Activated gamma-delta T cell treated with Interleukin-2 at 50 U/mL for 16 hours (primary cell): ENCODE results near the gene IL9.

Source experiments
- DNase-seq: peaks from one replicate; pipeline ENCODE4 v3.0.0-alpha.2; 2020

Gene IL9

DNA sequence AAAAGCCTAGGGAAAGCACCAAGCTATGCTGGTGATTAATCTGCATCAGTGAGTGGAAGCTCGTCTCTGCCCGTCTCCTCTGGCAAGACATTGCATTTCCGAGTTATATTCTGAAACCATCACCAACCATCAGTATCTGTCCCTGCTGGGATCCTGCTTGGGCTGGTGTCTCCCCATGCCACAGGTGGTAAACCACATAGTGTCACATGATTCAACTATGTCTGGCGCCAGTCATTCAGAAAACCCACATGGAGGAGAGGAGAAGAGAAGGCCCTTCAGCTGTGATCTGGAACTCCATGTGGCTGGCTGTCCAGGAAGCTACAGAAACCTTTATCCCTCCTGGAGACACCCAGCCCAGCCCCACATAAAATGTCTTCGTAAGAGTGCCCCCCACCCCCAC lies 4.8 kb downstream of the IL9 start:
- DNase-seq, result no peak

DNA sequence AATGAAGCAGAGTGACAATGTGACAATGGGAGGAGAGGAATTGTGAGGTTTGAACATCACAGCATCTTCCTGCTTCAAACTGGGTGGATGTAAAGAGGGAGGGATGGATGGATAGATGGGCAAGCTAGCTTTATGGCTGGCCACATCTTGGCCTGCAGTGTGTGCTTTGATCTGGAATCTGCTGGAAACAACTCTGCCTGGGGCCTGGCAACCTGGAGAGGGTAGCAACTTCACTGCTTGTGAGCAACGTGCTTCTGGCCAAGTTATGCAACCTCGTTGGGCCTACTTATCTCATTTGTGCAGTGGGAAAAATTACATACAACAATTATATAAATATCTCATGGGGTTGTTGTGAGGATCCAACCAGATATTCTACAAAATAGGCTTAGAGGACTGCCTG lies 5.3 kb downstream of the IL9 start:
- no peak for DNase-seq

DNA sequence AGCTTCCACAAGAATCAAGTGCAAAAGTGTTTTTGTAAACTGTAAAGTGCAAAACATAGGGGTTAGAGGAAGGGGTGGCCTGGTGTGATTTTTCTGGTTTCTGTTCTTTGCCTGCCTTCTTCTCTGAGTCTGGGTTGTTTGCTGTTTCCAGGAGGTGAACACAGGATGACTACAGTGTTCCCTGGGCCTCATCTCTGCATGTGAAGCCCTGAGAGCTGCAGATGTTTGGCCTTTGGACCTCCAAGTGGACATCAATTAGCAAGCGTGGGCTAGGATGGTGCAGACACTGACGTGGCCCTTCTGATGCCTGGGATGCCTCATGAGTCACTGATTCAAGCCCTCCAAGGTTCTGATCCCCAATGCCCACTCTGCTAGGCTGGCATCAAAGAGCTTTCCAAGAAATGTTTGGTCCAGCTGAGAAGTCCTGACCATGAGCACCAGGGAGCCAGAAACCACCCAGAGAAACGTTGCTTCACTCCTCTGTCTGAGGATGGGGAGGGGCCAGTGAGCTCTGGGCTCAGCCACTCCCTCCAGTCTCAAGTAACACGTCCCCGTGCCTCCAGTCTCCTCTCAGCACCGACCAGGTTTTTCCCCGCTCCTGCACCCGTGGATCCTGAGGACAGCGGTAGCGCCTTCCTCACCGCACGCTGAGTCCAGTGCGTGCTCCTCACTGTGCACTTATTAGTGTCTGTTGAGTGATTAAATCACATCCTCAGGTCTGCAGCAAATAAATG lies 7.6 kb downstream of the IL9 start:
- no peak for DNase-seq

DNA sequence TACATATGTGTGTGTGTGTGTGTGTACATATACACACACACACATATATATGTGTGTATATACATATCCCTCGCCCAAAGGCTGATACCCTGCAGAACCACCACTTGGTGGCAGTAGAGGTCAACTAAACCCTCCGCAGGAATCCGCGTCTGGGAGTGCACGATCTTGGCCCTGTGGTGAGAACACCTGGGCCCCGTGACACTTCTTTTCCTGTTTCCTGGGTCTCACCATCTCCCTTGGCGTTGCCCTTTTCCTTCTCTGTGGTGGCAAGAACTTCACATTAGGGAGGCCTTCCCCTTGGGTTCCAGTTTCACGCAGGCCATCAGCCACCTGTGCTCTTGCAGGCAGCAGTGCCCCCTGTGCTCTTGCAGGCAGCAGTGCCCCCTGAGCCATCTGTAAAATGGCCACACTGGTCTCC lies 8.2 kb downstream of the IL9 start:
- peak; percentile 46 for DNase-seq

DNA sequence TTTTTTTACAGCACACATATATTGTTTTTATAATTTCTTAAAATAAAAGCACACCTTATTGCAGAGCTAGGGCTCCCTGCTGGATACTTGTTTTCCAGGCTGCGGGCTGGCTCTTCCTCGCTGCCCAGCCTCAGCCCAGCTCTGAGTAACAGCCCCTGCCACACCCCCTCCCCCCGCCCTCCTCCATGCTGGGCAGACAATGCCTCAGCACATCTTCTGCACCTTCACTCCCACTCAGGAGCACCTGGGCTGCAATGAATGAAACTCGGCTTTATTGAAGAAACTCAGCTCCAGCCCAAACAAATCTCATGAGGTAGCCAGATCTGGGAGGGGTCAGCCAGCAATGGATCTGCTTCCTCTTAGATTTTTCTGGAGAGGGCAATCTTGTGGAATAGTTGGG lies 9.5 kb downstream of the IL9 start:
- DNase-seq, result no peak

DNA sequence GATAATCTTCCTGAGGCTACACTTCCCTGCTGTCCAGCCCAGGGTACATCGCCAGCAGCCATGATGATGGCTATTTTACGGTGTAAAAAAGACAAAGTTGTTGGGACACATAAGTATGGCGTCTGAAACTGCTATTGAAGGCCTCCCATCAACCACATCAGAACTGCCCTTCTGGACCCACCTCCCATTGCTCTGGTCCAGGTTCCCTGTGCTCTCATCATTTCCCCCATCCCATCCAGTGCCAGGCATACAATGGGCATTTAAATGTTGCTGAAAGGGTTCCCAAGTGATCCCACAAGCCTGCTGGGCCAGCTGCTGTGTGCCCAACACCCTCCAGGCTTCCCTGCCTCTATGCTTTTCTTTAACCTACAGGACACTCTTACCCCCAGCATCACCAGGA lies 10.6 kb downstream of the IL9 start:
- DNase-seq, result no peak

DNA sequence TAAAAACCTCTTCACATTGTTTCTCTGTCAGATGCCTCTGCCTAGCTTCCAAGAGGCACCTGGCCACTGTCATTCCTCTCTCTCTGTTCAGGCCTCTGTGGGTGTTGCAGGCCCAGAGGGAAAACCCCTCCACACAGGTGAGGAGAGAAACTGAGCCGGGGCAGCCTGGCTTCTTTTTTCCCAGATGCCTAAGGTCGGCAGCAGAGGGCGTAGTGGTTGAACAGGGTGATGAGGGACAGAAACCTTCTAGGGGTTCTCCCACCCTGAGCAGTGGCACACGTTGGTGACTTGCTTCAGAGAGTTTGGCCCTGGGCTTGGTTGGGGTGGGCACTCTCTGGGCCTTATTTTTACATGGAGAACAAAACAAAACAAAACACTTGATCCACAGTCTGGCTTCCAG lies 12.2 kb downstream of the IL9 start:
- DNase-seq, result no peak

DNA sequence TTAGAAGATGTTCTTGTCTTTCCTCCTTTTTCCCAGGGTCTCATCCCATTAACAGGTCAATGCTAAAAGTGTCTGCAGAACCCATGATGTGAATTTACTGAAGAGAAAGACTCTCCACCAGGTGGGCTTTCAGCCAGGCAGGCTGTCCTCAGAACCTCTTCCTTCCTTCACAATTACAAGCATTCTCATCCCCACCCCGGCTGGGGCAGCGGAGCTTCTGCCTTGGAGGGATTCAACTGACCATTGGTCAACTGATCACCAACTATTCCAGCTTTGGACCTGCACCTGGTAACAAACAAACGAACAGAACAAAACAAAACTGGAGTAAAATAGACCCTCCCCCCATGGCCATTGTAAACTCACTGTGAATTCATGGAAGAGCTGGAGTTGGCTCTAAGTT lies 12.6 kb downstream of the IL9 start:
- no peak for DNase-seq

DNA sequence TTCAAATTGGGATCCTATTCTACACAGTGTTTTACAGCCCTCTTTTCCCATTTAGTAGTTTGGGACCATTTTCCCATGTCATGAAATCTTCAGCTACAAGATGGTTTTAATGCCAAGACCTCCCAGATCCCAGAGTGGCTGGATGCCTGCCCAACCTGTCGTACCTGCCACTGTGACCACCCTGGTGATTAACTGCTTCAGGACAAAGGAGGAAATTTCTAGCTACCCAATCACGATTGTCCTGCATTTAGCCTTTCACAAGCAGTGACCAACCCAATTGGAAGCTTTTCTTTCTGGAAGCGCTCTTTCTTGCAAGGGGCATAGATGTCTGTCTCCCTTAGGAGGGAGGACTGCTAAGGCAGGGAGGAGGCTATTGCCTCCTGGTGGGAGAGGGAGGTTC lies 13.8 kb downstream of the IL9 start:
- no peak for DNase-seq

DNA sequence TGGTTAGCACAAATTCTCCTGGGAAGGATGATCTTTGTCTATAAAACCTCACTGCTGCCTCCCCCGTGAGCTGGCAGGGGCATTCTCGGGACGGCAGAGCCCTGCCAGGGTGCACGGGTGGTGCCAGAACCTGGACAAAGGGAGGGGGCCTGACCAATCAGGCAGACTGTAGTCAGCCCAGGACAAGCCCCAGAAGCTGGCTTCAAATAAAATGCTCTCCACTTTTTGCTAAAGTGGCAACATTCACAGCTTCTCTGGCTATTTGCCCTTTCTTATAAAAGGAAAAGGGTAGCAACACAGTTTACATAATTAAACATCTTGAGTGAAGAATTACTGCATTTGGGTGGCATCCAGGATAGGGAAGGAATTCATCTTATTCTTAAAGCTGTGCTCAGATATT lies 14.4 kb downstream of the IL9 start:
- no peak for DNase-seq

DNA sequence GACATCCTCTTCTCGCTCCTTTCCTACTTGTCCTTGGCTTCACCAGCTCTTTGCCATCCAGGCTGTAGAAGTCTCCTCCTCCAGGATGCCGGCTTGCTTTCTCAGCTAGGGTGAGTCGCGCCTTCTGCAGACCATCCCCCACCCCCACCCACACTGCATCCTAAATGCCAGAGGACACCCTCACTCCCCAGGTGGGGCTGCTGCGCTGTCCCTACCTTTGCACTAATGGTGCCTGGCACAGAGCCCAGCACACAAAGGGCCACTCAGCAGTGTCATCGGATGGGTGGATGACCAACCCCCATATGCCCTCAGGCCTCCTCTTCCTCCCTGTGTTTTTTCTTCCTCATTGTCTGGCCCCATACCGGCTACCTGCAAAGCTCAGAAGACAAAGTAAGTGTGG lies 14.8 kb downstream of the IL9 start:
- no peak for DNase-seq

DNA sequence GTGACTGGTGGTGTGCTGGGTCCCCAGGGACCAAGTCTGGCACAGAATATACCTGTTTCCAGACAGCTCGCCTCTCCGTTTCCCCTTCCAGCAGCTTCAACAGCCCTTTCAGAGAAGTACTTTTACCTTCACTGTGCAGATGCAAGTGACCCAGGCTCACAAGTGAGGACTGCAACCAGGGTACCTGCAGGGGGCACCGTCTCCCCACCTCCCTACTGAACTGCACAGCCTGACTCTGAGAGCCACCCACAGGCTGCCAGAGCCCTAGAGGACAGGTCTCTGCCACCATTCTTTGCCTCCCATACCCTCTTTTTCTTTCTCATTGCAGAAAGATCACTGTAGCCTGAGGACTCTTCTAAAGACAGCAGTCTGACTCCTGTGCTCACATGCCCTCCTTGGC lies 15.4 kb downstream of the IL9 start:
- DNase-seq, result no peak

DNA sequence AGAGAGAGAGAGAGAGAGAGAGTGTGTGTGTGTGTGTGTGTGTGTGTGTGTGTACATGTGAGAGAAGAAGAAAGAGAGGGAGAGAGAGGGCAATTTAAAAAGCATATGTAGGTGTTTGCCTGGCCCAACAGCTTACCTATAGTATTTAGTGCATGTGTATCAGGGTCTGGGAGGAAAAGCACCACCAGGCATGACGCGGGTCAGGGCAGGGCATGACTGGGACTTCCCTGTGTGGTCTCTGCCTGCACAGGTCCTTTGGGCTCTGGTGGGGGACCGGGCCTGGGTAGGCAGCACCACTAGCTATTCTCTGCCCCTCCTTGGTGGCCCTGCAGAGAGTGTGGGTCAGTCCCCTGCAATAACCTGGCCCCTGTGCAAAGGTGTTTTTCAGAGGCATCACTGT lies 16.1 kb downstream of the IL9 start:
- DNase-seq, result no peak

DNA sequence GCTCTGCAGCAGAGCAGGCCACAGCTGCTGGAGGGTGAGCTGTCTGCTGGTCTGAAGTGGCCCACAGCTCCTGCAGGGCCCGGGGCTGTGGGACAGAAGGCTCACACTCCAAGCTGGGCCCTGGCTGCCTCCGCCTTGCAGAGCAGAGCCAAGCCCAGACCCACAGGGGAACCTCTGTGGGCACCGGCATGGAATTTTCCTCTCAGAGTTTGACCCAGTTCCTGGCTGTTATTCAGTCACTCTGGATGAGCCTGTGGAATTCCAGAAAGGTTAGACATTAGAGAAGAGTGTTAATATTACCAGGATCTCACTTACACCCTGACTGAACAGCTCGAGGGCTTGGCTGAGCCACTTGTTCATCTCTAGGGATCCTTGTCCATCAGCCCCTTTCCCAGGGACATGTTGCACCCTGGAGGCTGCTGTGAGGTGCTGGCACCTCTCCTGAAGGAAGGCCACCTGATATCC lies 17.5 kb downstream of the IL9 start:
- no peak for DNase-seq

DNA sequence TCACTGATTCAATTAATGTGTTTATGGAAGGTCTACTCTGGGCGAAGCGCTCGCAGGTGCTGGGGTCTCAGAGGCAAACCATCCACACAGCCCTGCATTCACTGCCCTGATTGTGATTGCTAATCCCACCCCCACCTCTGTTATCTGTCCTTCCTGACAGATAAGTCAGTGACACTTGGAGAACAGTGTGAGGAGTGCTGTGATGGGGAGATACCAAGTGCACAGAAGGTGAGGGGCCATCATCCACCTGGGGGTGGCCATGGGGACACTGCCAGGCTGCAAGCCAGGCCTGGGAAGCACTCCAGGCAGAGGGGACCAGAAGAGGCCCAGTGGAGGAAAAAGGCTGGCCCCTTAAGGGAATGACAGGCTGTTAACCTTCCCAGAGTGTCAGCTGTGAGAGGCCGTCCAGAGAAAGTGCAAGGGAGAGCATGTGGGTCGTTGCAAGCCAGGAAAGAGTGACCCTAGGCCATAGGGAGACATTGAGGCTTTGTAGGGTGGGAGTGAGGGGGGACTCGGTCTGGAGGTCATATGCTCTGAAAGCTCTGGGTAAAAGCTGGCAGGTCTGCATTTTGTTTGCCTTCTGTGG lies 18.0 kb downstream of the IL9 start:
- DNase-seq, result no peak

DNA sequence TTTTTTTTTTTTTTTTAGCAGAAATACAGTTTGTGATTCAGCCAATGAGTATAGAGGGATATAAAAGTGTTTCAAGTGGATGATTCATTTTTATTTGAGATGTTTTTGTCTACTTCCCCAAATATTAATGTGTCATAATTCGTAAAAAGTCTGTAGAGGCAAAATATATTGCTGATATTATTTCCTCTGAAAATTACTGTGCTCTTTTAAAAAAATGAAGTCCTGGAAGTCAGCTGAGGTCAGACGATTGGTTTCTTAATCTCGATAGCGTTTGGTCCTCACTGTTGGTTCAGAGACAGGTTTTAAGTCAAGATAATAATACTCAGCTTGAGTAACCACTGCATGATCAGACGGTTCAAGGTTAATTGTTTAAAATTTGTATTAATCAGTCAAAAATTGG lies 19.5 kb downstream of the IL9 start:
- DNase-seq, result no peak

DNA sequence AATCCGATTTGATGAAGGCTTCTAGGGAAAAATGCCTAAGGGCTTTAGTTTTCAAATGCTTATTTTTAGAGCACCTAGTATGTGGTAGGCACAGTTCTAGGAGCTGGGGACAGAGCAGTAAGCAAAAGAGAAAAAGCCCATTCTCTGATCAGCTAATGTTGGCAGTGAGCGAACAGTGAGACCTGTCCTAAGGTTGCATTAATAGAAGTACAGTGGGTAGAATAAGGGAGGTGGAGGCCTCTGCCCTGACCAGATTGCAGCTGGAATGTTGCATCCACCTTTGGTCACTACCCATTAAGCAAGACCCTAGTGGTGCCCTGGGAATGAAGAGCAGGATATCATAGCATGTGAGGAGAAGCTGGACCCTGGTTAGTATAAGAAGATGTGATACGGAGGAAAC lies 20.1 kb downstream of the IL9 start:
- DNase-seq, result no peak

DNA sequence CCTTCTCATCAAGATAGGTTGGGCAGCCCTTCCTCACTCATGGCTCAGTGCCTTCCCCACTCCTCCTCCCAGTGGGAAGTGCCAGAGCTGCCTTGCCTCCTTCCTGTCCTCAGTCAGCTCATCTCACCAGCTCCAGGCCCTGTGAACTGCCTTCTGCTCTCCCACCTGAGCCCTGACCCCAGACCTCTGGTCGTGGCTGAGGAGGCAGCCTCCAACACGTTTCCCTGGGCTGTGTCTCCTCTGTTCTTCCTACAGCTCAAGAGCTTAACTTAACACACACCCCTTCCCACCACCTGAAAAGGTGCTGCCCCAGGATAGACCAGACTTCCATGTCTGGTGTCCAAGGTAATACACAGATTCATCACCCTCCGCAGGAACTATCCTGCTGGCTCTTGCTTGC lies 21.2 kb downstream of the IL9 start:
- DNase-seq, result no peak

DNA sequence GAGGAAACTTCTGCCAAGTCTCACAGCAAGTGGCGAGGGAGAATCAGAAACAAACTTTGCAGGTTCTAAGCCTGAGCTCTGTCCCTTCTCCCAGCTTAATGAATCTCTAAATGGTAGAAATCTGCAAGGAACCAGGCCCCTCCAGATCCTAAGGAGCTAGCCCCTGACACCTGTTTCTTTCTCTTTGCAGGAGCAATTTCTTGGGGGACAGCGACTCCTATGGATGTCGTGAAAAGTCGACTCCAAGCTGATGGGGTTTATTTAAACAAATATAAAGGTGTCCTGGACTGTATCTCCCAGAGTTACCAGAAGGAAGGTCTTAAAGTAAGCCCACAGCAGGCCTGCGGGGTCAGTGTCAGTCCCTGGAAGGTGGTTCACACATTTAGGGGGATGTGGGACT lies 21.8 kb downstream of the IL9 start:
- DNase-seq, result no peak

DNA sequence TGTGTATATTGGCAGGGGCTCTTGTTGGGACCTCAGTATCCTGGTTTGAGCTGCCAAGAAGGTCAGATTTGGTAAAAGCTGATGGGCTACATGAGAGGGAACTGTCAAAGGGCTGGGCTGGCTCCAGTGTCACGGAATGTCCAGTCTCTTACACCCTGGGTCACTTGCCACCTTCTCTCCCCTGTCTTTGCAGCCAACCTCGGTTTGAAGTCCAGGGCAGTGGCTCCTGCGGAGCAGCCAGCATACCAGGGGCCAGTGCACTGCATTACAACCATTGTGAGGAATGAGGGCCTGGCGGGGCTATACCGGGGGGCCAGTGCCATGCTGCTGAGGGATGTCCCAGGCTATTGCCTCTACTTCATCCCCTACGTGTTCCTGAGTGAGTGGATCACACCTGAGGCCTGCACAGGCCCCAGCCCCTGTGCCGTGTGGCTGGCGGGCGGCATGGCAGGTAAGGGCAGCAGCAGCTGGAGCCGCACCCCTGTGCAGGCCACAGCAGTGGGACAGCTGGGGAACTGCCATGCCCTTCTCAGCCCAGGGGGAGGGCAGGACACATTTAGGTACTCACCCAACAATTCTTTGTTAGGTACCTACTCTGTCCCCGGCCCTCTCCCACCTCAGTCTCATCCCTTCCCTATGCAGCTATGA lies 24.2 kb downstream of the IL9 start:
- DNase-seq, result no peak

DNA sequence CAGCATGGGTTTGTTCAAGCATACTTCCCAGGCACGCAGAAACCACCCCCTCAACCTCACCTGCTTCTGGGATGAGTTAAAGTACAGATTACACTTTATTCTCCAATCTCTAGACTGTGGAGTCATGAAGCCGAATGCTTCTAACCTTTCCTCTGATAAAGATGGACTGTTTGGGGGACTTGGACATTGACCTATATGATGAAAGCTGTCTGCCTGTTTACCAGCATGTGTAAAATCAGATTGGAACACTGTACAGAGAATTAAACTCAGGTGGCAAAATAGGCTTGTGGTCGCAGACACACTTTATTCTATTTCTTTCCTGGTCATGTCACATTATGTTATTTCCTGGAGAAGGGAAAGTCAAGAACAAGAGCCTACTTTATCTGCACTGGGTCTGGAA lies 25.7 kb downstream of the IL9 start:
- no peak for DNase-seq

DNA sequence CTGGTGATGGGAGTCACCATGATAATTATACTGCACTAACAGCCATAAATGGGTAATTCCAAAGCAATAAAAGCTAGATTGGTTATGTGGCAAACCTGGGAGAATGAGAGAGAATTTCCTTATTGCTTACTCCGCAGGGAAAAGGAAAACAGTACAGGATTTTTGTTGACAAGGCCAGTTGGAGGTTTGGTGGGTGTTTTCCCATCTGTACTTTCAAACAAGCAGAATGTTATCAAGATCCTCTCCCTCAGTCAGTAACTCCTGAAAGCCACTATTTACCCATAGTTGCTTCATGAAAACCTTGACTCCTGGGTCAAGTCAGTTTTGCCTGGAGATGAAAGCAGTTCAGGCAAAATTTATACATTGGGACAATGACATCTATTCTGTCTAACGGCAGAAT lies 26.4 kb downstream of the IL9 start:
- DNase-seq, result no peak

DNA sequence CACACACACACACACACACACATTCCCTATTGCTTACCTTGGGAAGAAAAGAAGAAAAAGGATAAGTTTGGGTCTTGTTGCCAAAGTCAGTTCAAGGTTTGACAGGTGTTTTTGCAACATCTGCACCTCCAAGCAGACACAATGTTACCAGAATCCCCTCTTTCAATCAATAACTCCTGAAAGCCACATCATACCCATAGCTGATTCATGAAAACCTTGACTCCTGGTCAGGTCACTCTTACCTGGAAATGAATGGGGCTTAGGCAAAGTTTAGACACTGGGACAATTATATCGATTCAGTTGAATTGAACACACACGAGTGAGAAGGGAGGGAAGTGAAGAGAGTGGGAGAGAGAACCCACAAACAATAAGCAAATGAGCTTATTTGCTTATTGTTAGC lies 27.0 kb downstream of the IL9 start:
- DNase-seq, result no peak

DNA sequence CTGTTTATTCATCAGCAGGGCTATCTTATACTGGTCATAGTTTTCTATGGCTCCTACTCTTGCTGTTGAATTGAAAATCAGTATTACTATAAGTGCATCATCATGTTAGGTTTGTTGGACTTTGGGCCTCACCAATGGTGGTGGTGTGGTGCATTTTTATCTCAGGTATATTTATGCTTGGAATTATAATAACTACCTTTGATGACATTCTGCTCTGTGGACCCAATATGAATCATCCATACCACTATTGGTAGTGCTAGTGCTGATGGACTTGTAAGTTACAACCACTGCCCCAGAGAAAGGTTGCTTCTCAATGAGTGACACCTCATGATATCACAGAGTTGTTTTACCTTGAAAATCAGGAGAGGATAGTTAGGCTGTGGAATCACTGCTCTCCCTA lies 28.0 kb downstream of the IL9 start:
- DNase-seq, result no peak

DNA sequence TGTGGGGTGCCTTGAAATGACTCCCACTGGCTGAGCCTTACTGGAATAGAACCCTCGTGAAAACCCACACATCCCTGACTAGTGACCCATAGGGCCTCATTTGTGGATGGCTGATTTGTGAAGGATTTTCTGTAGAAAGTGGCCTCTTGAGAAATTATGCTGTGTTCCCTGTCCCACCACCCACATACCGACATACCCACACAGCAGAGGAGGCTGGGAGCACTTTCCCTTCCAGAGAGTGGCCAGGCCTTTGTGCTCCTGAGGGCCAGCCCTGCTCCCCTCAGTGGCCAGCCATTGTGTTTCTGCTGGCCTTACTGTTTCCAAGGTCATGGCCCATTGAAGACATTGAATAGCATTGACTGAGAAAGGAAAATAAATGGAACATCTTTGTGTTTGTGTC lies 29.6 kb downstream of the IL9 start:
- no peak for DNase-seq
